ENCODE data around the gene ARHGAP30. TPM values are rescaled to one million over a fixed set of nuclear protein-coding genes. Genes with fewer than 3 reads are reported as not detected.

ARHGAP30 gene
- total and polyA plus RNA-seq, 2 of the 4 experiments (the other 2 are of a cell fraction): 0.02 TPM; not detected in 1

- Histone ChIP-seq H3K23ac (ENCODE audit: low read depth, low read length) (no peak overlapping the region), H3K4ac (ENCODE audit: low read depth, low read length) (no peak overlapping the region), H2BK5ac (ENCODE audit: low read depth, low read length, poor library complexity, severe bottlenecking) (no peak overlapping the region), H3K79me1 (ENCODE audit: low read depth in 1 of 2, low read length in 2 of 2) (no peaks in the 10 kb centered on the region; a peak in 1 of 4 replicates), H2BK15ac (ENCODE audit: low read depth, low read length) (no peak overlapping the region), H3K4me1 (ENCODE audit: control insufficient read depth, insufficient read depth, low read length) (peaks cover 12% of the 10 kb centered on the region), H3K27me3 (ENCODE audit: control insufficient read depth, insufficient read depth, low read length) (no peaks in the 10 kb centered on the region), H4K8ac (ENCODE audit: low read depth in 2 of 2, low read length in 2 of 2) (no peak overlapping the region), H3K9me1 (ENCODE audit: insufficient read depth, low read length) (peaks cover 9% of the 10 kb centered on the region), H3K9me3 (ENCODE audit: control insufficient read depth, insufficient read depth, low read length) (no peaks in the 10 kb centered on the region), H2BK120ac (ENCODE audit: low read depth, low read length) (no peak overlapping the region), H3K27ac (ENCODE audit: insufficient read depth, low read length) (no peak overlapping the region), H4K20me1 (ENCODE audit: insufficient read depth, low read length) (peaks cover 10% of the 10 kb centered on the region), H2BK20ac (ENCODE audit: low read depth, low read length) (no peak overlapping the region), H3K9ac (ENCODE audit: low read depth, low read length) (no peak overlapping the region), H3K4me3 (ENCODE audit: insufficient read depth, low read depth, low read length) (no peak overlapping the region), H2AK5ac (ENCODE audit: low read depth, low read length) (no peak overlapping the region), H4K91ac (ENCODE audit: insufficient read depth, low read depth, low read length) (no peak overlapping the region), H3K36me3 (ENCODE audit: control insufficient read depth, insufficient read depth, low read length) (peaks cover 3% of the 10 kb centered on the region; the same call in 1 of the 2 replicates), H3K14ac (replicated peaks; ENCODE audit: low read depth, low read length) (no peak overlapping the region), H3K18ac (ENCODE audit: low read depth, low read length) (no peak overlapping the region), H3K4me2 (ENCODE audit: low read depth, low read length) (no peak overlapping the region), H4K5ac (ENCODE audit: low read depth, low read length) (no peak overlapping the region), H2AK9ac (replicated peaks; ENCODE audit: low read depth, low read length, poor library complexity) (no peak overlapping the region), H3K56ac (ENCODE audit: extremely low read depth, insufficient read depth, low read length) (no peak overlapping the region), H2AFZ (replicated peaks; ENCODE audit: low read length, poor library complexity) (no peak overlapping the region)
- CTCF ChIA-PET: no interaction called here
- no TSS peak for BruUV-seq (replicated peaks)
- in situ Hi-C loops (cut with MboI; ENCODE audit: low sequenced_read_pairs) (loop anchor here (5.0 kb wide), 1 partner anchor 98 kb away; no protein-coding TSS in a partner anchor), intact Hi-C loops (cut with micrococcal nuclease) (loop anchor here (5.0 kb wide), 1 partner anchor 368 kb away; no protein-coding TSS in a partner anchor), dilution Hi-C loops (cut with HindIII; ENCODE audit: low sequenced_read_pairs, unreplicated experiment) (no loop called here)
- WGBS, 2 experiments (ENCODE audit: extremely low coverage in 2 of 2, insufficient read length in 1 of 2): 100% methylated on average over 1 of the region's 6 CpGs; no CpG with 5 or more reads in 1 of the 2 experiments
- TF ChIP-seq CEBPB (IDR thresholded peaks at IDR 0.05; ENCODE audit: low read depth, low read length): no peak
- no peak for TF ChIP-seq FOS (IDR thresholded peaks at IDR 0.05; ENCODE audit: low read depth, low read length)
- no peak for TF ChIP-seq CTCF (conservative IDR thresholded peaks at IDR 0.05; ENCODE audit: low read depth, low read length)
- no peak for DNase-seq
- POLR2A ChIA-PET (ENCODE audit: unreplicated experiment): no interaction called here
- no peak for ATAC-seq (ENCODE audit: low read depth)
Observed at GRCh38 chr1:161095230-161095629, 25.5 kb upstream of the ARHGAP30 start.

Measured in IMR-90 (cell line).